HEK293T (cell line): Measurements from ENCODE around the gene LIMK1.

Experiments
- CTCF ChIA-PET: fragments of 350-600 bp; formaldehyde crosslinking; extraction: SDS; loops from one replicate; lab custom pipeline; 2021; ENCODE audit warnings: antibody characterized with exemption, inconsistent platforms; lab: Yijun Ruan, JAX
- POLR2A ChIA-PET: fragments of 350-600 bp; formaldehyde crosslinking; extraction: SDS; loops from one replicate; lab custom pipeline; 2020; ENCODE audit warnings: antibody characterized with exemption, inconsistent platforms; lab: Yijun Ruan, JAX
- DNase-seq: peaks from one replicate; pipeline ENCODE4 v3.0.0; 2012; ENCODE audit warnings: mixed read lengths; ENCODE audit errors: extremely low spot score
- ARNT ChIP-seq: fragments of 450-650 bp; IDR thresholded peaks from 2 replicates; pipeline ENCODE4 v1.6.1; 2017; ENCODE audit warnings: mild to moderate bottlenecking
- BHLHE40 ChIP-seq: fragments of 450-650 bp; IDR thresholded peaks from 2 replicates; pipeline ENCODE4 v1.6.1; 2016; ENCODE audit warnings: mild to moderate bottlenecking, moderate library complexity, borderline replicate concordance
- CTBP1 ChIP-seq: fragments of 450-650 bp; IDR thresholded peaks from 2 replicates; pipeline ENCODE4 v1.6.1; 2016; ENCODE audit warnings: borderline replicate concordance
- ELF4 ChIP-seq: fragments of 450-650 bp; IDR thresholded peaks from 2 replicates; pipeline ENCODE4 v1.6.1; 2017; ENCODE audit warnings: antibody characterized with exemption
- FOXA1 ChIP-seq: fragments of 450-650 bp; IDR thresholded peaks from 2 replicates; pipeline ENCODE4 v1.6.1; 2016; ENCODE audit warnings: mild to moderate bottlenecking
- FOXK2 ChIP-seq: fragments of 450-650 bp; IDR thresholded peaks from 2 replicates; pipeline ENCODE4 v1.6.1; 2016; ENCODE audit warnings: mild to moderate bottlenecking
- FOXM1 ChIP-seq: fragments of 450-650 bp; IDR thresholded peaks from 2 replicates; pipeline ENCODE4 v1.6.1; 2017; ENCODE audit warnings: mild to moderate bottlenecking, borderline replicate concordance
- HDGF ChIP-seq: fragments of 450-650 bp; IDR thresholded peaks from 2 replicates; pipeline ENCODE4 v1.6.1; 2017; ENCODE audit warnings: antibody characterized with exemption, borderline replicate concordance
- L3MBTL2 ChIP-seq: fragments of 450-650 bp; conservative IDR thresholded peaks from 2 replicates; pipeline ENCODE4 v1.6.1; 2016; ENCODE audit warnings: mild to moderate bottlenecking
- LEF1 ChIP-seq: fragments of 450-650 bp; IDR thresholded peaks from 2 replicates; pipeline ENCODE4 v1.6.1; 2017; ENCODE audit warnings: mild to moderate bottlenecking, borderline replicate concordance
- NFRKB ChIP-seq: fragments of 450-650 bp; IDR thresholded peaks from 2 replicates; pipeline ENCODE4 v1.6.1; 2016; ENCODE audit warnings: mild to moderate bottlenecking, moderate library complexity
- PKNOX1 ChIP-seq: fragments of 450-650 bp; IDR thresholded peaks from 2 replicates; pipeline ENCODE4 v1.6.1; 2016
- SP1 ChIP-seq: fragments of 450-650 bp; IDR thresholded peaks from 2 replicates; pipeline ENCODE4 v1.6.1; 2017
- SUZ12 ChIP-seq: fragments of 450-650 bp; IDR thresholded peaks from 2 replicates; pipeline ENCODE4 v1.6.1; 2016; ENCODE audit warnings: mild to moderate bottlenecking
- TARDBP ChIP-seq: fragments of 450-650 bp; IDR thresholded peaks from 2 replicates; pipeline ENCODE4 v1.6.1; 2016
- ZNF384 ChIP-seq: fragments of 450-650 bp; IDR thresholded peaks from 2 replicates; pipeline ENCODE4 v1.6.1; 2016

Gene LIMK1

DNA sequence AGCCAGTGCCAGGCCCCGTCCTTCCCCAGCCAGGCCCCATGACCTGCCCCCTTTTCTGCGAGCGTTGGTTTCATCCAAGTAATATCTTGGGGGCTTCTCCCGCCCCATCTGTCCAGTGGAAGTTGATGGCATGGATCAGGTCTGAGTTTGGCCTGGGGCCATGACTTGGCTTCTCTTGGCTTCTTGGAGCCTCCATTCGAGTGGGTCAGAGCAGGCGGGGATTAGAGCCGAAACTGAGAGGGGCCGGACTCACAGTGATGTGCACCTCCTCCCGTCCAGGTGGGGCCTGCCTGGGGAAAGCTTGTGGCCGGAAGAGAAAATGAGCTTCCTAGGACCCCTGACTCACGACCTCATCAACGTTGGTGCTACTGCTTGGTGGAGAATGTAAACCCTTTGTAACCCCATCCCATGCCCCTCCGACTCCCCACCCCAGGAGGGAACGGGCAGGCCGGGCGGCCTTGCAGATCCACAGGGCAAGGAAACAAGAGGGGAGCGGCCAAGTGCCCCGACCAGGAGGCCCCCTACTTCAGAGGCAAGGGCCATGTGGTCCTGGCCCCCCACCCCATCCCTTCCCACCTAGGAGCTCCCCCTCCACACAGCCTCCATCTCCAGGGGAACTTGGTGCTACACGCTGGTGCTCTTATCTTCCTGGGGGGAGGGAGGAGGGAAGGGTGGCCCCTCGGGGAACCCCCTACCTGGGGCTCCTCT, 15.1 kb upstream of the LIMK1 start:
- CTCF ChIA-PET = interaction anchor here (1.3 to 1.4 kb wide), 3 partner anchors 105 to 138 kb away, joined by 4 to 7 read pairs (median 7); no protein-coding TSS in a partner anchor
- no peak for DNase-seq
- no peak for TF ChIP-seq LEF1
- no peak for TF ChIP-seq ARNT
- TF ChIP-seq SUZ12 = no peak
- TF ChIP-seq FOXK2 = no peak
- TF ChIP-seq BHLHE40 = no peak
- no peak for TF ChIP-seq CTBP1
- no peak for TF ChIP-seq NFRKB
- POLR2A ChIA-PET = interaction anchor here (0.8 to 1.3 kb wide), 2 partner anchors 11 to 105 kb away, joined by 3 read pairs; partner anchors contain the start of gene EIF4H

DNA sequence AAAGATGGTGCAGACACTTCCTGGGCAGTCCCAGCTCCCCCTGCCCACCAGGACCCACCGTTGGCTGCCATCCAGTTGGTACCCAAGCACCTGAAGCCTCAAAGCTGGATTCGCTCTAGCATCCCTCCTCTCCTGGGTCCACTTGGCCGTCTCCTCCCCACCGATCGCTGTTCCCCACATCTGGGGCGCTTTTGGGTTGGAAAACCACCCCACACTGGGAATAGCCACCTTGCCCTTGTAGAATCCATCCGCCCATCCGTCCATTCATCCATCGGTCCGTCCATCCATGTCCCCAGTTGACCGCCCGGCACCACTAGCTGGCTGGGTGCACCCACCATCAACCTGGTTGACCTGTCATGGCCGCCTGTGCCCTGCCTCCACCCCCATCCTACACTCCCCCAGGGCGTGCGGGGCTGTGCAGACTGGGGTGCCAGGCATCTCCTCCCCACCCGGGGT, 14.5 kb upstream of the LIMK1 start:
- TF ChIP-seq BHLHE40 (no peak), FOXM1 (no peak), CTBP1 (no peak), SP1 (no peak), FOXA1 (no peak), NFRKB (no peak), HDGF (no peak), PKNOX1 (no peak), TARDBP (no peak), FOXK2 (no peak), ARNT (no peak)
- ChIA-PET POLR2A (interaction anchor here (0.8 to 1.3 kb wide), 3 partner anchors 10 to 105 kb away, joined by 3 to 5 read pairs (median 3); partner anchors contain the start of genes EIF4H and LIMK1), CTCF (interaction anchor here (0.6 to 1.4 kb wide), 5 partner anchors 10 to 137 kb away, joined by 3 to 11 read pairs (median 4); no protein-coding TSS in a partner anchor)
- DNase-seq = no peak

DNA sequence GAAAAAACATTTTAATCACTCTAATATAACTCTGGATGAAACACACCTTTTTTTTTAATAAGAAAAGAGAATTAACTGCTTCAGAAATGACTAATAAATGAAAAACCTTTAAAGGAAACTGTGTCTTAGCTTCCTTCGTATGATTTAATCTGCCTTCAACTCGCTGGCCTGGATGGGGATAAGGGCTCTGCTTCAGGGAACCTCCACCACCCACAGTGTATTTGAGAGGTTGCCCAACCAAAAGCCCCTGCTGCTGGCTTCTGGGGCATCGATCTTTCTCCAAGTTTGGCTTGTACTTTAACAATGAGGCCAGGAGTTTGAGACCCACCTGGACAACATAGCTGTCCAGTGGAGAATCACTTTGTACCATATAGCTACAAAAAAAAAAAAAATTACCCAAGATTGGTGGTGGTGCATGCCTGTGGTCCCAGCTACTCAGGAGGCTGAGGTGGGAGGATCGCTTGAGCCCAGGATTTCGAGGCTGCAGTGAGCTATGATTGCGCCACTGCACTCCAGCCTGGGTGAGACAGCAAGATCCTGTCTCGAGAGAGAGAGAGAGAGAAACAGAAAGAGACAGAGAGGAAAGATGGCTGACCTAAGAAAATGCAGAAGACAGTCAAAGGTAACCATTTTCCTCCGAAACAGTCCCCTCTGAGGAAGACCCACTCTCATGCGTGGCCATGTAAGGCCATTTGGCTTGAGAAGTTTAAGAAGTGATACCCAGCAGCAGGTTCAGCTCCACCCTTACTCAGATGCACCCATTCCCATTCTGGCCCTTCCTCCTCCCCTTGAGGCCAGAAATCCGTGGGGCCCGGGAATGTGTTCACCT, 13.6 kb upstream of the LIMK1 start:
- no peak for TF ChIP-seq L3MBTL2
- TF ChIP-seq NFRKB = no peak
- no peak for TF ChIP-seq LEF1
- no peak for DNase-seq
- ChIA-PET CTCF (interaction anchor here (0.6 to 1.2 kb wide), 6 partner anchors 9 to 137 kb away, joined by 3 to 11 read pairs (median 4); no protein-coding TSS in a partner anchor), POLR2A (interaction anchor here (0.8 to 1.3 kb wide), 3 partner anchors 13 to 104 kb away, joined by 3 to 5 read pairs (median 5); partner anchors contain the start of genes EIF4H and LIMK1)

GRCh38 chr7:74070619-74070921, 13.0 kb upstream of the LIMK1 start:
- ChIA-PET CTCF (interaction anchor here (1.1 to 1.2 kb wide), 2 partner anchors 94 to 113 kb away, joined by 3 to 4 read pairs; no protein-coding TSS in a partner anchor), POLR2A (interaction anchor here (1.3 kb wide), 1 partner anchor 103 kb away, joined by 5 read pairs; the partner anchor contains the start of gene EIF4H)
- no peak for DNase-seq
- no peak for TF ChIP-seq ELF4
- TF ChIP-seq HDGF = no peak
- no peak for TF ChIP-seq ARNT
- TF ChIP-seq LEF1 = no peak
- TF ChIP-seq FOXM1 = no peak
- no peak for TF ChIP-seq SUZ12
- no peak for TF ChIP-seq BHLHE40
- no peak for TF ChIP-seq CTBP1
- no peak for TF ChIP-seq NFRKB
- TF ChIP-seq ZNF384 = no peak
- TF ChIP-seq FOXK2 = no peak
- TF ChIP-seq L3MBTL2 = no peak
- no peak for TF ChIP-seq TARDBP
- no peak for TF ChIP-seq SP1
- TF ChIP-seq PKNOX1 = no peak
- no peak for TF ChIP-seq FOXA1

- DNase-seq = no peak
- POLR2A ChIA-PET = interaction anchor here (1.3 kb wide), 1 partner anchor 103 kb away, joined by 5 read pairs; the partner anchor contains the start of gene EIF4H
- CTCF ChIA-PET = no interaction called here
- TF ChIP-seq SUZ12 (no peak), FOXA1 (no peak), PKNOX1 (no peak), L3MBTL2 (no peak), NFRKB (no peak), LEF1 (no peak), ZNF384 (no peak), ARNT (no peak), TARDBP (no peak)
These were observed 12.5 kb upstream of the LIMK1 start for GRCh38 chr7:74071121-74071520.

DNA sequence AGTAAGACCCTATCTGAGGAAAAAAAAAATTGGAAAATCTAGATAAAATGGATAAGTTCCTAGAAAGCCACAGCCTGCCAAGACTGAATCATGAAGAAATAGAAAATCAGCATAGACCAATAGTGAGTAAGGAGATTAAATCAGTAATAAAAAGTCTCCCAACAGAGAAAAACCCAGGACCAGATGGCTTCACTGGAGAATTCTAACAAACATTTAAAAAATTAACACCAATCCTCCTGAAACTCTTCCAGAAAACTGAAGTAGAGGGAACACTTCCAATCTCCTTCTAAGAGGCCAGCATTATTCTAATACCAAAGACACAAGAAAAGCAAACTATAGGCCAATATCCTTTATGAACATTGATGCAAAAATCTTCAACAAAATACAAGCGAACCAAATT, 8.8 kb upstream of the LIMK1 start:
- POLR2A ChIA-PET = no interaction called here
- CTCF ChIA-PET = interaction anchor here (0.6 kb wide), 1 partner anchor 99 kb away, joined by 3 read pairs; no protein-coding TSS in a partner anchor
- no peak for DNase-seq
- TF ChIP-seq NFRKB (no peak), ELF4 (no peak), TARDBP (no peak), FOXA1 (no peak)
